HepG2 (cell line): ENCODE measurements around the gene HORMAD2.

Source experiments
- EP300 ChIP-seq, 3 experiments: sonication (generic) in 1 of 3; formaldehyde crosslinking in 1 of 3; IDR thresholded peaks; 2 replicates each; pipeline versions ENCODE4 v1.5.1 to v1.6.1; 2011 to 2020; ENCODE audit warnings: low read depth in 2 of 3, low read length in 2 of 3, borderline replicate concordance in 1 of 3, improper control_type of control experiment in 1 of 3, mild to moderate bottlenecking in 1 of 3, missing genetic modification reagents in 1 of 3, moderate library complexity in 1 of 3
- POLR2AphosphoS5 ChIP-seq: IDR thresholded peaks from 2 replicates; pipeline ENCODE4 v1.6.1; 2012; ENCODE audit warnings: low read depth, low read length
- ZFP82 ChIP-seq: sonication (generic); formaldehyde crosslinking; IDR thresholded peaks from 2 replicates; pipeline ENCODE4 v1.5.1; 2020; ENCODE audit warnings: mild to moderate bottlenecking, missing genetic modification reagents, borderline replicate concordance

- TF ChIP-seq POLR2AphosphoS5 (no peak), ZFP82 (CRISPR knock-in tag) (no peak), EP300 (IDR thresholded peaks at IDR 0.05; ENCODE audit: low read depth in 2 of 2, low read length in 2 of 2) (no peak), EP300 (CRISPR knock-in tag; IDR thresholded peaks at IDR 0.05; ENCODE audit: borderline replicate concordance) (no peak)
Observed at GRCh38 chr22:30169002-30169401, 88.7 kb downstream of the HORMAD2 start.
